Activated CD8-positive, alpha-beta memory T cell treated with anti-CD3 and anti-CD28 coated beads, Interleukin-2, amount 50 U/mL, for 24 hours (primary cell): Measurements from ENCODE around the gene CD300C.
"Not testable (repeated sequence)": the region's sequence is repeated elsewhere in the genome, so short reads cannot be mapped to it uniquely, and the experiment has no call there.

Experiments used
- DNase-seq: peaks from one replicate; pipeline ENCODE4 v3.0.0-alpha.2; 2020; ENCODE audit errors: extremely low read depth

CD300C gene

DNA sequence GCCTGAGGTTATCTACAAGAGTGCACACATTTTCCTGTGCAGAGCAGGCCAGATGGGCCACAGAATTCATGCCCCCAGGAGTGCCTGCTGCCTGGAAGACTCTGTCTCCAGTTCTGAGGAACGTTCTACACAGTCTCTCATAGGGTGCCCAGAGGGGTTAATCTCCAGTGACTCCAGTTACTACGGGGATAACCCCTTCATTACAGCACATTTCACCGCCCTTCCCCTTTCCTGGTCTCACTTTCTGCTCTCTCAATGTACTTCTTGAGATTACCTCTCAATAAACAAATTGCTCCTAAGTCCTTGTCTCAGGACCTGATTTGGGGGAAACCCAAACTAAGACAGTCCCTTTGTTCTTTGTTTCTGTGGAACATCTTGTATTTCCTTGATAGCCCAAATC lies 15.7 kb upstream of the CD300C start:
- no peak for DNase-seq

GRCh38 chr17:74558882-74559519 lies 13.1 kb upstream of the CD300C start:
- DNase-seq, result no peak

DNA sequence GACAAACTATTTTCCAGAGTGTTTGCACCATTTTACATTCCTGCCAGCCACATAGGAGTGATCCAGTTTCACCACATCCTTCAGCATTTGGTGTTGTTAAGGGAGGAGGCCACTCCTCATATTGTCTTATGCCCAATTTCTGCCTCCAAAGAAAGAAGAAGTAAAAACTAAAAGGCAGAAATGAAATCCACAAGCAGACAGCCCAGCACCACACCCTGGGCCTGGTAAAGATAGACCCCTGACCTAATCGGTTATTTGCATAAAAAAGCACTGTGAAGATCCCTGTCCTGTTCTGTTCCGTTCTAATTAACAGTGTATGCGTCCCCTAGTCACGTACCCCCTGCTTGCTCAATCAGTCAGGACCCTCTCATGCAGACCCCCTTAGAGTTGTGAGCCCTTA lies 12.5 kb upstream of the CD300C start:
- DNase-seq, result not testable (repeated sequence)

GRCh38 chr17:74555427-74555940 lies 9.6 kb upstream of the CD300C start:
- DNase-seq, result no peak

DNA sequence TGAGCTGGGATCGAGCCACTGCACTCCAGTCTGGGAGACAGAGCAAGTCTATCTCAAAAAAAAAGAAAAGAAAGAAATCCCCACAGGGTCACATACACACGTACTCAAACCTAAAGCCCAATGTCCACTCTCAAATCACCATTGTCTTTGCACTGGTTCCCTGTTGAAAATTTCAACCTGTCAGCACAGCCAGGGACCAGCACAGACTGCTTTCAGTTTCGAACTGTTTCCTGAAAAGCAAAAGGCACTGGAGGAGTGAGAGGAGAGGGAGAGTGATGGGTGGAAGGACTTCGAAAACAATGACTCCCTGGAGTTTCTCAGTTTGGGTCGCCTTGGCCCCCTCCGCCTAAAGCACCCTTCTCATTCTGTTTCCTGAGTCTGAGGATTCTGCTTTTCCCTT lies 9.0 kb upstream of the CD300C start:
- no peak for DNase-seq

- DNase-seq, result no peak
Observed at GRCh38 chr17:74552037-74552436, 6.1 kb upstream of the CD300C start.

GRCh38 chr17:74550602-74551001 lies 4.7 kb upstream of the CD300C start:
- no peak for DNase-seq

DNA sequence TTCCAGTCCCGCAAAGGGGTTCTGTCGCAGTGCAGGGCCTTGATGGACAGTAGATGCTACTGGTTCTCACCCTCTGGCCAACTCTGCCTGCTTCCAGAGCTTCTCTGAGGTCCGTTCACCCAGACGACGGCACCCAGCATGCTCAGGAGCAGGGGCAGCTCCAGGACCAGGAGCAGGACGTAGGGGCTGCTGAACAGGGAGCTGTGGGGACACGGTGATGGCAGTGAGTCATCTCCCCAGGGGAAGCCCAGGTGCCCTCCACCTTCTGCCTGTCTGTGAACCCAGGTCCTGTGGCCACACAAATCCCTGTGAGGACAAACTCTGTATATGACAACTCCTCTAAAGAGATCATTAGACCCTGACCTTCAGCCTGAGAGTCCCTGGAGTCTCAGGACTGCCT lies 3.4 kb upstream of the CD300C start:
- DNase-seq, result no peak

GRCh38 chr17:74547736-74548135 lies 1.8 kb upstream of the CD300C start:
- DNase-seq, result no peak

DNA sequence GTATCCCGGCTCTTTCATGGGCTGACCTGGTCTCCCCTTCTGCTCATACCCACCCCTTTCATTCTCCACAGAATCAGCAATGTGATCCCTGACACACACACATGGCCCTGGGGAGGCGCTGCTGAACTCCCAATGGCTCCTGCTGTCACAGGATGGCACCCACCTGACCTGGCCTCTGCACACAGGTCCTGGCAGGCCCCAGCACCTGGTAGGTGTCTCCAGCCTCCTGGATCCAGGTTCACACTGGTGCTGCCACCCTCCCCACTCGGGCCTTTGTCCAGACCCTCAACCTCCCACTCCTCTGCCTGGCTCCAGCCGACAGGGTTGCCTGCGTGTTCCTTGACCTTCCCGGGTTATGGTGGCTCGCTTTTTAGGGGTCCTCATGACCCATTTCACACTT lies 1.3 kb upstream of the CD300C start:
- no peak for DNase-seq

DNA sequence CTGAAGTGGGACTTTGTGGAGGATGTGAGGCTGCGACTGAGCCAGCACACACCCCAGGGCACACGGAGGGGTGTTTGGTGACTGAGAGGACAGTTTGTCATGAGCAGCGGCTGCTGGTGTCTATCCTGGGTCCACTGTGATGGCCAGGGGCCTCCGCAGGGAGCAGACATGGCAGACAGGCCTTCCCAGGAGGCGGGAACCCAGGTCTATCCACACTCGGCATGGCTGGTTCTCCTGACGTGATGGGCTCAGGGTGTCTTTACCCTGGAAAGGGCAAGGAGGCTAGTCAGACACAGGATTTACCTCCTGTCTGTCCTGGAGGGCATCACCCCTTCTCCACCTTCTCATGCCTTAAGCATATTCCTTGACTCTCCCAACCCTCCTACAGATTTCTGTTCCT lies 671 bp upstream of the CD300C start:
- DNase-seq, result no peak

- DNase-seq, result no peak
Observed at GRCh38 chr17:74544991-74545842, 698 bp downstream of the CD300C start.

GRCh38 chr17:74543891-74544760 lies 1.8 kb downstream of the CD300C start:
- DNase-seq, result no peak

GRCh38 chr17:74543406-74543805 lies 2.5 kb downstream of the CD300C start:
- DNase-seq, result no peak

DNA sequence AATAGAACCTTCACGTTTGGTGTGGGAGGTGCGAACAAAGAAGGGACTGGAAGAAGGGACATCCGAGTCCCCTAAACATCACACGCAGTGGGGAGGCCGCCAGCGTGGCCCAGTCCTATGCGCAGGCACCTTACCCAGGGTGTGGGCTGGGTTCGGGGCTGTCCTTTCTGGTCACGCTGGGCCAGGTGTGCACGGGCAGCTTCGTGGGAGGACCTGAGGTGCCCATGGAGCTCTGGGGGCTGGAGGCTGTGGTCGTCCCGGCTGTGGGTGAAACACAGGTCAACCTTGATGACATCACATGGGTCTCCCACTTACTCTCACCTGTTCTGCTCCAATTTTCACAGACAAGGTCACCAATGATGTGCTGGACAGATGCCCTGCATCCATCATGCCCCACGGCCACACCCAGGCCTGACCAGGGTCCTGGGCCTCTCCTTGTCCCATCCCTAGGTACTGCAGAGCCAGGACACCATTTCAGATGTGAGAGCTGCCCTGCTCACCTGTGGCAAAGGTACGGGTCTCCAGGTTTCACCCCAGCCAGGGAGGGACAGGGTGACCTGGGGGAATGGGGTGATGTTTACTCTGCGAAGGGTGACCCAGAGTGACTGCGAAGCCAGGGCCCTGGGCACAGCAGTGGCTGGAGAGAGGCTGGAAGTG lies 3.1 kb downstream of the CD300C start:
- DNase-seq, result no peak

DNA sequence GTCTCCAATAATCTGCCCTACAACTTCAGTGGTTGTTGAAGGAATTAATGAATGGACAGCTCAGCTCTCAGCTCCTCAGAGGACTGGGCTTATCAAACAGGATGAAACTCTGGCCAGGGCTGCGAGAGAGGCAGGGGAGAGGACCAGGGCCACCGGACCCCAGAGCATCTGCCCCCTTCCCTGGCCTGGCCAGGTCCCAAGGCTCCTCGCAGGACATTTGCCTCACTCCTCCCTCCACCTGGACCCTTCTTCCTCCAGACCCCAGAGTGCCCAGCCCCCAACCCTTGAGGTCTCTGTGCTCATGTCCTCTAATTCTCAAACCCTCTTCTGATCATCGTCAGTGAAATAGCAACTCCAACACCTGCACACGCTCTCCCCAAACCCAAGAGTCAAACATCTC lies 3.7 kb downstream of the CD300C start:
- DNase-seq, result no peak

GRCh38 chr17:74541176-74542111 lies 4.5 kb downstream of the CD300C start:
- DNase-seq, result no peak

GRCh38 chr17:74539281-74539820 lies 6.6 kb downstream of the CD300C start:
- DNase-seq, result no peak

GRCh38 chr17:74536890-74537289 lies 9.0 kb downstream of the CD300C start:
- no peak for DNase-seq

DNA sequence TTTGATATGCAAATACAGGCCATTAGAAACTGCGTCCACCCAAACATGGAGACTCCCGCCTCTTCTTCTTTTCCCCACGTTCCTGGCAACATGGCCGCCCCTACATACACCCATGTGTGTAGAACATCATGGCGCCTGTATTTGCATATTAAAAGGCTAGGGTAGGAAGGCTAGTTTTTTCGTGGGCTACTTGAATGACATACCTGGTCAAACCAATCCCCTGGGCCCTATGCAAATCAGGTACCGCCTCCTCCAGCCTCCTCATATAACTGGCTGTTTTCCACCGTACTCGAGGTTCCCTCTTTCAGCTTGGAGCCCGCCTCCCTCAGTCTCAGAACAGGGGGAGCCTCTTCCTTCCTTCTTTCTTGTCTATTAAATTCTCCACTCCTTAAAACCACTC lies 13.8 kb downstream of the CD300C start:
- DNase-seq, result no peak
